Measurements from ENCODE around the gene IMMT.
"Not testable (repeated sequence)": the region's sequence is repeated elsewhere in the genome, so short reads cannot be mapped to it uniquely, and the experiment has no call there.

IMMT gene

DNA sequence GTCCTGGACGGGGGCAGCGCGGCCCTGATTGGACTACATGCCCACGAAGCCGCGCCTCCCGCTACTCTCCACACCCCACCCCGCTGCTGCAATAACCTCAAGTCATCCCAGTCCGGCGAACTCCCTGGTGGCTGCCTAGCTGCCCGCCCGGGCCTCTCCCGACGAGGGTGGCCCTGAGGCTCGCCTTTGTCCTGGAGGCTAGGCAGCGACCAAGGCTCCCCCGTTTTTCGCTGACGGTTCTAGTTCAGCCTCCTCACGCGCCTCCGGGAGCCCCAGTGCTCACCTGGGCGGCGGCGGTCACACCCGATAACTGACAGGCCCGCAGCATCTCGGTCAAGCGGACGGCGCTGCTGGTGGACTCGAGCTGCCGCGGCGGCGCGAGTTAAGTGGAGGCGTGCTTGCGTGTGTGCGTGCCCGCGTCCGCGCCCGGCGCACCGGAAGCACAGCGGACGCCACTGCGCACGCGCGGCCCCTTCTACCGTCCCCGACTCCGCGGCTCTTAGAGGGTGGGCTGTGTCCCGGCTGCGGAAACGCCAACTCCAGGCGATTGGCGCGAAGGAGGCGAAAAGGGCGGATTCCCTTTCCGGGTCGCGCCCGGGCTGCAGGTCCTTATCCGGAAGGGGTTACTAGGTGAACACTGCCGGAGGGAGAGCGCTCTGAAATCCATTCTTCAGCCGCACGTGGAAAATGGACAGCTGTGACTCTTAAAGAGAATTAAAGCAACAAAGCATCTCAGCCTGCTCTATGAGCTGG, at the start of gene IMMT:
Gene IMMT (minus strand): TSS at position 408 of the 753 bp plus-strand sequence. CDS start 80 bp downstream, at position 328.
- DNase-seq: peak; percentile 88 to 89

- not testable (repeated sequence) for DNase-seq
Measured at GRCh38 chr2:86244781-86245180, 49.5 kb upstream of the IMMT start.

DNA sequence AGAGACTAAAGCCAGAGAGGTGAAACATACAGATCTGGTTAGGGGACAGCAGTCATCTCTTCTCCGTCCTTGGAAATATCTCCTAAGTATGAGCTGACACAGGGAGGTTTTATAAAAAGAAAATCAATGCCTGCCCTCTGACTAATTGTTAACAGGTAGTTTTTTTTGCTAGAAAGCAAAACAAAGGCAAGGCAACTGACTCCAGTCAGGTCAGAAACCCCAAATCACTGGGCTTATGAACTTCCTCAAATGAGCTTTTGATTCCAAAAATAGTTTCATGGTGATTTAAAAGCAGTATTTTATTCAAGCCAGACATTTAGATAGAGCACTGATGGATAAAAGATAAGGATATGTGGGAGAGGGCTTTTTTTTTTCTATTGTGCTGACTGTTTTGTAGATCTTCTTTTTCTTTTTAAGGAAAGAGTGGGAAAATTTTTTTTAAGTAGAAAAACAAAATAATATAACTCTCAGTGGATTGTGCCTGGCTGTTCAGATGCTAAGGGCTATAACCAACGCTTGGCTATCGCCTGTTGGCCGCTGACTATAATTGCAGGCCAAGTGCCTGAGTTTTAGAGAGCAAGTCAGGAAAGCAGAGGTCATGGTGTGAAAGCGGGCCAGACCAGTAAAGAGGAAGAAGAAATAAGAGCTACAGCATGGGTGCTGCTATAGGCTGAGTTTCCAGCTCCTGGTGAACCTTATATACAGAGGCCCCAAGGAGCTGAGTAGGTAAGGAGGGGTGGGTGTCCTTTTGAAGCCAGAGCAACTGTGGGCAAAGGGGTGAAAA, 48.9 kb upstream of the IMMT start:
- DNase-seq: no peak

GRCh38 chr2:86243272-86243671, 48.0 kb upstream of the IMMT start:
- no peak for DNase-seq

GRCh38 chr2:86241611-86242010, 46.3 kb upstream of the IMMT start:
- no peak for DNase-seq

GRCh38 chr2:86240251-86240650, 45.0 kb upstream of the IMMT start:
- no peak for DNase-seq

GRCh38 chr2:86239745-86240144, 44.5 kb upstream of the IMMT start:
- DNase-seq: no peak

DNA sequence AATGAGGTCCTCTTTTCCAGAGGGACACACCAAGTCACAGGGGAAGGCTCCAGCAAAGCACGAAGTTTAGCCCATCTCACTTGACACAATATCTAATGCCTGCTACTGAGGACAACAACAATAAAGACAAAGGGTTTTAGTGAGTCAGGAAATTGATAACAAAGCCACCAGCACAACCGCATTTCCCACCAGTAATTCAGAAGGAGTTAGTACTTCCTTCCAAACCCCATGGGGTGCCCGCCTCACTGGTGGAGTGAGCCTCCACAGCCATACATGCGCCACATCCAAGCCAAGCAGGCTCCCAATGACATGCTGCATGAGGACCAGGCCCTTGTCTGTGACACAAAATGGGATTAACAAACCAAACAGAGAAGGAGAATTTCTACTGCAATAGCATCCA, 44.1 kb upstream of the IMMT start:
- no peak for DNase-seq

DNA sequence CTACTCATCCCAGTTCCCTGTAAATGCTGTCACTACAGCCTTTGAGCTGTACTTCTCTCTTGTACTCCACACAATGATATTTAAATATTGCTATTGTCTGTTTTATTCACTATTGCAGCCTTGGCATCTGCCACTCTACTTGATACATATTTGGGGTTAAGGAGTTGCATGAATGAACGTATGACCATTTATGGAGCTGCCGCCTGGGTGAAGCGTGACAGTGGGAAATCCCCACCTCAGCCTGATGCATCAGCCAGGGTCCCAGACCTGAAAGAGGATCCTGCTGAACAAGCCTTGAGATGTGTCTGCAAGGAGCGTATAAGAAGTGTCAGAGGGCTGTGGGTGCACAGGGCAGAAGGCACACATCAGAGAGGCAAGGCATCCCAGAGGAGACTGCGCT, 43.1 kb upstream of the IMMT start:
- DNase-seq: peak; percentile 7 to 26

- DNase-seq: no peak
Measured at GRCh38 chr2:86237172-86237571, 41.9 kb upstream of the IMMT start.

- no peak for DNase-seq
Measured at GRCh38 chr2:86235196-86235980, 40.1 kb upstream of the IMMT start.

GRCh38 chr2:86234563-86235131, 39.4 kb upstream of the IMMT start:
- DNase-seq: no peak

GRCh38 chr2:86233436-86233835, 38.2 kb upstream of the IMMT start:
- no peak for DNase-seq

DNA sequence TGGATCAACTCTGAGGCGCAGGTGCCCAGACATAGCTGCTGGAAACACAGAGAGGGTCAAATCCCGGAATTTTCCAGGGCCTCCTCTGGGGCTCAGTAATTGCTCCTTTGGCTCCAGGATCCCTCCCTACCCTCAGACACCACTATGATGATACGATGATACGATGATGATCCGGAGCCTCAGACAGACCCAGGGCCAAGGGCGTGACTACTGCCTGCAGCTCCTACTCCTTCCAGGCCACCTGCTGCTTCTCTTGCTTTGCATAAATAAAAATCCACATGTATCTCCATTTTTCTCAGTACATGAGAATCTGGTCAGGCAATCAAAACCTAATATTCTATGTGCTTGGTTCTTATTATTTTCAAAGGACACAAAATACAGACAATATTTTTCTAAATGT, 37.6 kb upstream of the IMMT start:
- DNase-seq: no peak

GRCh38 chr2:86232373-86232784, 37.1 kb upstream of the IMMT start:
- no peak for DNase-seq

DNA sequence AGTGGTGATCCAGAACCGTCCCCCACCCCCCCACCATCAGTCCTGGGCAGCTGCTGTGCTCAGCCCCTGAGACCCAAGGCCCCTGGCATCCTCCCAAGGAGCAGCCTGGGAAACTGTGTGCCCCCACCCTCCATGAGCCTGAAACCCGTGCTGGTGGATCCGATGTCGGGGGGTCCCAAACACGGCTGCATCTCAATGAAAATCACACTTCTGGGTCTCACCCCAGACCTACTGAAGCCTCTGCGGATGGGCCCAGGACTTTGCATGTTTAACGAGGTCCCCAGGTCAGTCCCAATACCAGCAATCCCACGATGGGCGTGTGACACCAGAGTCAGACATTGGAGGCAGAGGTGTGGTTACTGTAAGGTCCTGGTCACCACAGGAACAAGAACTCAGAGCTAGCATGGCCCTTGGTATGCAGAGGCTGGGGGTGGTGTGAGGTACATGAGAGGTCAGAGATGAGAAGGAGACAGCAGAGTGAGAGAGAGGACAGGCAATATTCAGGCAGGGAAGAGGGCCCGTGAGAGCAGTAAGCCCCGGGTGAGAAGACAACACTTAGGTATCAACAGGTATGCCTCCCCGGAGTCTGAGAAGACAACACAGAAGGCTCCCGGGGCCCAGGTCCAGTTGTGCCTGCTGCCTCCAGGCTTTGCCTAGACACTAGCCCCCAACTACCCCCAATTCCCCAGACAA, 36.6 kb upstream of the IMMT start:
- DNase-seq: no peak

- DNase-seq: no peak
Measured at GRCh38 chr2:86230961-86231360, 35.7 kb upstream of the IMMT start.

- DNase-seq: no peak
Measured at GRCh38 chr2:86229221-86229620, 34.0 kb upstream of the IMMT start.

GRCh38 chr2:86228574-86228973, 33.3 kb upstream of the IMMT start:
- DNase-seq: not testable (repeated sequence)

- no peak for DNase-seq
Measured at GRCh38 chr2:86227685-86228084, 32.4 kb upstream of the IMMT start.

DNA sequence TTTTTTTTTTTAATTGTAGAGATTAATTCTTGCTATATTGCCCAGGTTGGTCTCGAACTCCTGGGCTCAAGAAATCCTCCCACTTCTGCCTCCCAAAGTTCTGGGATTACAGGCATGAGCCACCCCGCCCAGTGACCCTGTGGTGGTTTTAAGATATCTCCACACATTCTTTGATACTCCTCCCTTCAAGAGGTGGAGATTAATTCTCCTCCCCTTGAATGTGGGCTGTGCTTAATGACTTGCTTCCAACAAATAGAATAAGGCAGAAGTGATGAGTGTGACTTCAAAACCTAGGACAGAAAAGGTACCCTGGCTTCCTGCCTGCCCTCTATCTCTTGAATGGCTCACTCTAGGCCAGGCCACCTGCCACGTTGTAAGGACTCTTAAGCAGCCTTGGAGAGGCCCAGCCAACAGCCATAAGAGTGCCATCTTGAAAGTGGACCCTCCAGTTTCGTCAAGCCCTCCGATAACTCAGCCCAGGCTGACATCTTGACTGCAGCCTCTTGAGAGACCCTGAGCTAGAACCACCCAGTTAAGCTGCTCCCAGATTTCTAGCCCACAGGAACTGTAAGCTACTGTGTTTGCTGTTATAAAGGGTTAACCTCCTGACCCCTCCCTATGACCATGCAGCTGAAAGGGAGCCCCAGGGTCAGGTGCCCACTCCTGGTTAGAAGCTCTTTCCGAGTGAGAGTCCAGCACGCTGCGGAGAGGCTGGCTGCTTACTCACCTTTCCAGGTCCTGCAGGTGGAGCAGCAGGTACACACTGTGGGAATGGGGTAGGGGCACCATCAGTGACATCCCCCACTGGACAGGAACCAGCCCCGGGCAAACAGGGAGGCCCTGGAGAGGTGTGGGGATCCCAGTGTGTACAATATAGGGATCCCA, 31.6 kb upstream of the IMMT start:
- no peak for DNase-seq

All from stimulated activated CD4-positive, alpha-beta T cell treated with anti-CD3 and anti-CD28 coated beads, Interleukin-2, amount 100 ng/mL, for 48 hours (primary cell).